ENCODE data around the gene MBTPS1. TPM values are rescaled to one million over a fixed set of nuclear protein-coding genes. Genes with fewer than 3 reads are reported as not detected.

MBTPS1 gene
- polyA plus RNA-seq, 1 donor from 2014 or later, result 66.9 TPM

DNA sequence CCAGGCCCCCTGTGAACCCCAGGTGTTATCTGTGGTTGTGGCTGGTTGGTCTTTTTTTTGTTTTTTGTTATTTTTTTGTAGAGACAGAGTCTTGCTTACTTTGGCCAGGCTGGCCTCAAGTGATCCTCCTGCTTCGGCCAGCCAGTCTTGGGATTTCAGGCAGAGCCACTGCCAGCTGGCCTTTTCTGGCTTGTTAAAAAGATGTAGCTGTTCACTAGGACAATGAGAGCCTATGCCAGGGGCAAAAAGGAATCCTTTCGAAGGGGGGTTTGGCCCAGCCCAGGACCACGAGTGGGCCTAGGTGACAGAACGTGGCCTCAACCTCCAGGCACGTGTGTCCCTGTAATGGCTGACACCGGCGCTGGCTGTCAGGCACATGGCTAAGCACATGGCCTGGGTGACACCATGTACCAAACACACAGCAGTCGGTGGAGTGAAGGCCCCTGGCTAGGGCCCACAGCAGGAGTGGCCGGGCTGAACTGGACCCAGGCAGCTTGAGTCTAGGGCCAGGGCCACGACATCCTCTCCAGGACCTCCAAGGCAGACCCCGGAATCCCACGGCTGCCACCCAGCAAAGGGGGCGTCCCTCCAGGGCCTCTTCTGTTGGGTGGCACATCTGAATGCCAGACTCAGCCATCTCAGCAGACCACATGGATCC lies 67.2 kb downstream of the MBTPS1 start:
- Histone ChIP-seq H3K36me3 (ENCODE audit: insufficient read depth, low read length) (peaks cover 7% of the 10 kb centered on the region), H3K79me2 (replicated peaks; ENCODE audit: insufficient read depth, low read length) (no peaks in the 10 kb centered on the region), H2AFZ (ENCODE audit: low read depth, low read length) (no peak overlapping the region), H3K4me2 (ENCODE audit: low read length) (no peak overlapping the region), H3K9ac (ENCODE audit: low read length) (no peak overlapping the region), H3K4me3 (ENCODE audit: low read length) (no peak overlapping the region), H3K27ac (ENCODE audit: low read length) (no peak overlapping the region), H3K9me2 (ENCODE audit: insufficient read depth, low read length) (no peaks in the 10 kb centered on the region), H3K9me3 (ENCODE audit: low read length) (no peaks in the 10 kb centered on the region), H4K20me1 (ENCODE audit: insufficient read depth) (no peaks in the 10 kb centered on the region), H3F3A (ENCODE audit: insufficient read depth, low read length, poor library complexity, severe bottlenecking) (no peaks in the 10 kb centered on the region), H3K27me3 (ENCODE audit: insufficient read depth, low read depth, low read length) (no peaks in the 10 kb centered on the region)
- TF ChIP-seq RAD21 (conservative IDR thresholded peaks at IDR 0.05) (no peak), EZH2 (IDR thresholded peaks at IDR 0.05; ENCODE audit: borderline replicate concordance, insufficient read depth, low read length, poor library complexity, severe bottlenecking) (no peak), EP300 (conservative IDR thresholded peaks at IDR 0.05; ENCODE audit: poor library complexity, severe bottlenecking) (no peak), CTCF (IDR thresholded peaks at IDR 0.05; ENCODE audit: poor library complexity, severe bottlenecking) (no peak), SMC3 (conservative IDR thresholded peaks at IDR 0.05; ENCODE audit: poor library complexity) (no peak), MXI1 (conservative IDR thresholded peaks at IDR 0.05; ENCODE audit: poor library complexity, severe bottlenecking) (no peak), POLR2AphosphoS5 (IDR thresholded peaks at IDR 0.05) (no peak)
- TF ChIP-seq, protein P1, sequence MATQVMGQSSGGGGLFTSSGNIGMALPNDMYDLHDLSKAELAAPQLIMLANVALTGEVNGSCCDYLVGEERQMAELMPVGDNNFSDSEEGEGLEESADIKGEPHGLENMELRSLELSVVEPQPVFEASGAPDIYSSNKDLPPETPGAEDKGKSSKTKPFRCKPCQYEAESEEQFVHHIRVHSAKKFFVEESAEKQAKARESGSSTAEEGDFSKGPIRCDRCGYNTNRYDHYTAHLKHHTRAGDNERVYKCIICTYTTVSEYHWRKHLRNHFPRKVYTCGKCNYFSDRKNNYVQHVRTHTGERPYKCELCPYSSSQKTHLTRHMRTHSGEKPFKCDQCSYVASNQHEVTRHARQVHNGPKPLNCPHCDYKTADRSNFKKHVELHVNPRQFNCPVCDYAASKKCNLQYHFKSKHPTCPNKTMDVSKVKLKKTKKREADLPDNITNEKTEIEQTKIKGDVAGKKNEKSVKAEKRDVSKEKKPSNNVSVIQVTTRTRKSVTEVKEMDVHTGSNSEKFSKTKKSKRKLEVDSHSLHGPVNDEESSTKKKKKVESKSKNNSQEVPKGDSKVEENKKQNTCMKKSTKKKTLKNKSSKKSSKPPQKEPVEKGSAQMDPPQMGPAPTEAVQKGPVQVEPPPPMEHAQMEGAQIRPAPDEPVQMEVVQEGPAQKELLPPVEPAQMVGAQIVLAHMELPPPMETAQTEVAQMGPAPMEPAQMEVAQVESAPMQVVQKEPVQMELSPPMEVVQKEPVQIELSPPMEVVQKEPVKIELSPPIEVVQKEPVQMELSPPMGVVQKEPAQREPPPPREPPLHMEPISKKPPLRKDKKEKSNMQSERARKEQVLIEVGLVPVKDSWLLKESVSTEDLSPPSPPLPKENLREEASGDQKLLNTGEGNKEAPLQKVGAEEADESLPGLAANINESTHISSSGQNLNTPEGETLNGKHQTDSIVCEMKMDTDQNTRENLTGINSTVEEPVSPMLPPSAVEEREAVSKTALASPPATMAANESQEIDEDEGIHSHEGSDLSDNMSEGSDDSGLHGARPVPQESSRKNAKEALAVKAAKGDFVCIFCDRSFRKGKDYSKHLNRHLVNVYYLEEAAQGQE (IDR thresholded peaks at IDR 0.05; ENCODE audit: borderline replicate concordance), result no peak

GRCh38 chr16:84048871-84049270 lies 67.9 kb downstream of the MBTPS1 start:
- H2AFZ ChIP-seq (ENCODE audit: low read depth, low read length), result no peak overlapping the region
- no peak overlapping the region for H3K27ac ChIP-seq (ENCODE audit: low read length)
- H3K4me3 ChIP-seq (ENCODE audit: low read length), result no peak overlapping the region
- no peaks in the 10 kb centered on the region for H3K27me3 ChIP-seq (ENCODE audit: insufficient read depth, low read depth, low read length)
- no peaks in the 10 kb centered on the region for H4K20me1 ChIP-seq (ENCODE audit: insufficient read depth)
- H3K36me3 ChIP-seq (ENCODE audit: insufficient read depth, low read length), result peaks cover under 1% of the 10 kb centered on the region
- no peaks in the 10 kb centered on the region for H3F3A ChIP-seq (ENCODE audit: insufficient read depth, low read length, poor library complexity, severe bottlenecking)
- no peaks in the 10 kb centered on the region for H3K9me2 ChIP-seq (ENCODE audit: insufficient read depth, low read length)
- TF ChIP-seq CTCF (IDR thresholded peaks at IDR 0.05; ENCODE audit: poor library complexity, severe bottlenecking) (no peak), EZH2 (IDR thresholded peaks at IDR 0.05; ENCODE audit: borderline replicate concordance, insufficient read depth, low read length, poor library complexity, severe bottlenecking) (no peak), SMC3 (conservative IDR thresholded peaks at IDR 0.05; ENCODE audit: poor library complexity) (no peak), RAD21 (conservative IDR thresholded peaks at IDR 0.05) (no peak), TAF1 (IDR thresholded peaks at IDR 0.05; ENCODE audit: low read depth) (no peak), EP300 (conservative IDR thresholded peaks at IDR 0.05; ENCODE audit: poor library complexity, severe bottlenecking) (no peak), POLR2AphosphoS5 (IDR thresholded peaks at IDR 0.05) (no peak)
- TF ChIP-seq, protein P1 (IDR thresholded peaks at IDR 0.05; ENCODE audit: borderline replicate concordance), result no peak
- no peak overlapping the region for H3K9ac ChIP-seq (ENCODE audit: low read length)
- no peaks in the 10 kb centered on the region for H3K9me3 ChIP-seq (ENCODE audit: low read length)
- no peak overlapping the region for H3K4me2 ChIP-seq (ENCODE audit: low read length)
- no peaks in the 10 kb centered on the region for H3K79me2 ChIP-seq (replicated peaks; ENCODE audit: insufficient read depth, low read length)

All from neural cell (in vitro differentiated cells).